ENCODE results near the gene SEMG2. TPM values are rescaled to one million over a fixed set of nuclear protein-coding genes. Genes with fewer than 3 reads are reported as not detected.

The SEMG2 gene
- total and polyA plus RNA-seq, 10 of the 15 experiments (the other 5 are each of a cell fraction or from before 2014, with no cell fraction given) = not detected

DNA sequence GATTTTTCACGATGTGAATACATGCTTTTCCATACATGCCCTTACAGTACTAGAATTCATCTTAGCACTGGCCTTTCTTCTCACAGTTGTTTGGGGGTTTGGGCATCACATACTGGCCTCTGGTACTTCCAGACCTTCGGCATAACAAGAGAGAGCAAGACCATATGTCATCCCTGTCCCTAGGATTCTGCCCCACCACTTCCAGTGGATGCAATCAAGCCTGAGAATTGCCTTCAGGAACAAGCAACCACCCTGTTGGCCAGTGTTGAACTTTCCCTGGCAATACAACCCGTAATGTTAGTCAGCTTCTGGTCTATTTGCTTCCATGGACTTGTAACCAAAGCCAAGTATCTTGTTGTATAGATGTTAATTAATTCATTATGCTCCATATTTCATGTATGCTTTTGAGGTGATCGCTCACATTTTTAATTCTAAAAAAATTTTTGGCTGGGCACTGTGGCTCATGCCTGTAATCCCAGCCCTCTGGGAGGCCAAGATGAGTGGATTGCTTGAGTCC is 48.6 kb downstream of the SEMG2 start:
- no peaks in the 10 kb centered on the region for H3K9me3 ChIP-seq (replicated peaks; ENCODE audit: control insufficient read depth, insufficient read depth, low read length)
- BruUV-seq (replicated peaks) = no TSS peak
- intact Hi-C loops (cut with micrococcal nuclease; ENCODE audit: unreplicated experiment) (no loop called here), in situ Hi-C loops (cut with MboI) (no loop called here)
- ATAC-seq = no peak
- no peaks in the 10 kb centered on the region for H3K36me3 ChIP-seq (ENCODE audit: control insufficient read depth in 2 of 2, insufficient read depth in 2 of 2, low read length in 1 of 2)
- H3K27me3 ChIP-seq (replicated peaks in 1 of 2; ENCODE audit: control insufficient read depth in 2 of 2, insufficient read depth in 2 of 2, low read length in 1 of 2) = peaks cover 3% of the 10 kb centered on the region in 2 experiments; a peak in 2 of 4 replicates
- H2AFZ ChIP-seq (ENCODE audit: control insufficient read depth, low read depth, low read length) = no peak overlapping the region
- ChIA-PET POLR2A (no interaction called here), CTCF (interaction anchor here (0.8 kb wide), 1 partner anchor 31 kb away, joined by 3 read pairs; no protein-coding TSS in a partner anchor), SMC1A (ENCODE audit: uncharacterized antibody, unreplicated experiment) (no interaction called here), RAD21 (ENCODE audit: unreplicated experiment) (no interaction called here)
- no peaks in the 10 kb centered on the region for H4K20me1 ChIP-seq (ENCODE audit: control insufficient read depth, insufficient read depth)
- H3K79me2 ChIP-seq (ENCODE audit: control insufficient read depth, insufficient read depth, low read length) = no peaks in the 10 kb centered on the region
- no peaks in the 10 kb centered on the region for H3K4me1 ChIP-seq (ENCODE audit: control insufficient read depth, insufficient read depth, low read length)
- H3K27ac ChIP-seq (ENCODE audit: control insufficient read depth, insufficient read depth) = no peak overlapping the region
- no peak overlapping the region for H3K9ac ChIP-seq (ENCODE audit: control insufficient read depth, insufficient read depth, low read length)
- no peak overlapping the region for H3K4me2 ChIP-seq (ENCODE audit: control insufficient read depth, insufficient read depth)
- FAIRE-seq = no peak
- WGBS (ENCODE audit: insufficient coverage, insufficient replicate concordance, low lambda C conversion rate, missing lambda C conversion rate) = 43% methylated on average over 4 of the region's 4 CpGs
- no peak for TF ChIP-seq ESRRA (IDR thresholded peaks at IDR 0.05; ENCODE audit: low read length)
- no peak for TF ChIP-seq BMI1 (IDR thresholded peaks at IDR 0.05; ENCODE audit: borderline replicate concordance)
- no peak for TF ChIP-seq ZNF24 (IDR thresholded peaks at IDR 0.05)
- no peak for TF ChIP-seq BACH1 (IDR thresholded peaks at IDR 0.05; ENCODE audit: borderline replicate concordance)
- TF ChIP-seq POU2F2 (IDR thresholded peaks at IDR 0.05; ENCODE audit: borderline replicate concordance, low read depth, low read length) = no peak
- TF ChIP-seq PBX3 (IDR thresholded peaks at IDR 0.05; ENCODE audit: insufficient replicate concordance, low read depth, low read length) = no peak
- TF ChIP-seq CREM (IDR thresholded peaks at IDR 0.05; ENCODE audit: low read depth) = no peak
- no peak for TF ChIP-seq RELB (IDR thresholded peaks at IDR 0.05; ENCODE audit: low read depth)
- no peak for TF ChIP-seq IRF4 (IDR thresholded peaks at IDR 0.05; ENCODE audit: low read depth, low read length)
- TF ChIP-seq KDM1A (IDR thresholded peaks at IDR 0.05; ENCODE audit: borderline replicate concordance) = no peak
- no peak for TF ChIP-seq NR2C2 (IDR thresholded peaks at IDR 0.05; ENCODE audit: borderline replicate concordance, control insufficient read depth, insufficient read length, low read depth)
- no peak for TF ChIP-seq TCF12 (IDR thresholded peaks at IDR 0.05; ENCODE audit: low read depth, low read length)
- TF ChIP-seq HDAC2 (IDR thresholded peaks at IDR 0.05) = no peak
- no peak for TF ChIP-seq ZNF274 (IDR thresholded peaks at IDR 0.05; ENCODE audit: insufficient read depth, insufficient read length)
- TF ChIP-seq PAX8 (IDR thresholded peaks at IDR 0.05) = no peak
- TF ChIP-seq, protein P1, sequence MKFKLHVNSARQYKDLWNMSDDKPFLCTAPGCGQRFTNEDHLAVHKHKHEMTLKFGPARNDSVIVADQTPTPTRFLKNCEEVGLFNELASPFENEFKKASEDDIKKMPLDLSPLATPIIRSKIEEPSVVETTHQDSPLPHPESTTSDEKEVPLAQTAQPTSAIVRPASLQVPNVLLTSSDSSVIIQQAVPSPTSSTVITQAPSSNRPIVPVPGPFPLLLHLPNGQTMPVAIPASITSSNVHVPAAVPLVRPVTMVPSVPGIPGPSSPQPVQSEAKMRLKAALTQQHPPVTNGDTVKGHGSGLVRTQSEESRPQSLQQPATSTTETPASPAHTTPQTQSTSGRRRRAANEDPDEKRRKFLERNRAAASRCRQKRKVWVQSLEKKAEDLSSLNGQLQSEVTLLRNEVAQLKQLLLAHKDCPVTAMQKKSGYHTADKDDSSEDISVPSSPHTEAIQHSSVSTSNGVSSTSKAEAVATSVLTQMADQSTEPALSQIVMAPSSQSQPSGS (IDR thresholded peaks at IDR 0.05; ENCODE audit: low read length) = no peak
- DNase-seq (ENCODE audit: low read depth, low spot score) = no peak
- H3K4me3 ChIP-seq = no peak overlapping the region

Data from GM12878 (cell line).